ENCODE data around the gene RDH5.

RDH5 gene

GRCh38 chr12:55718015-55718414 is 2.2 kb upstream of the RDH5 start:
- DNase-seq: peak; percentile 56
- TF ChIP-seq, protein P1, sequence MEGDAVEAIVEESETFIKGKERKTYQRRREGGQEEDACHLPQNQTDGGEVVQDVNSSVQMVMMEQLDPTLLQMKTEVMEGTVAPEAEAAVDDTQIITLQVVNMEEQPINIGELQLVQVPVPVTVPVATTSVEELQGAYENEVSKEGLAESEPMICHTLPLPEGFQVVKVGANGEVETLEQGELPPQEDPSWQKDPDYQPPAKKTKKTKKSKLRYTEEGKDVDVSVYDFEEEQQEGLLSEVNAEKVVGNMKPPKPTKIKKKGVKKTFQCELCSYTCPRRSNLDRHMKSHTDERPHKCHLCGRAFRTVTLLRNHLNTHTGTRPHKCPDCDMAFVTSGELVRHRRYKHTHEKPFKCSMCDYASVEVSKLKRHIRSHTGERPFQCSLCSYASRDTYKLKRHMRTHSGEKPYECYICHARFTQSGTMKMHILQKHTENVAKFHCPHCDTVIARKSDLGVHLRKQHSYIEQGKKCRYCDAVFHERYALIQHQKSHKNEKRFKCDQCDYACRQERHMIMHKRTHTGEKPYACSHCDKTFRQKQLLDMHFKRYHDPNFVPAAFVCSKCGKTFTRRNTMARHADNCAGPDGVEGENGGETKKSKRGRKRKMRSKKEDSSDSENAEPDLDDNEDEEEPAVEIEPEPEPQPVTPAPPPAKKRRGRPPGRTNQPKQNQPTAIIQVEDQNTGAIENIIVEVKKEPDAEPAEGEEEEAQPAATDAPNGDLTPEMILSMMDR (IDR thresholded peaks at IDR 0.05; ENCODE audit: low read depth, low read length): no peak
- no peak overlapping the region; the same call in 1 of the 2 replicates for H3K4me3 ChIP-seq (ENCODE audit: low read depth, low read length)
- peak overlapping the region; percentile 81 for H3K27ac ChIP-seq
- peaks cover 11% of the 10 kb centered on the region for H3K36me3 ChIP-seq
- H3K27me3 ChIP-seq (ENCODE audit: insufficient read depth, low read depth, severe bottlenecking): no peaks in the 10 kb centered on the region
- H3K9me3 ChIP-seq (ENCODE audit: severe bottlenecking): no peaks in the 10 kb centered on the region

DNA sequence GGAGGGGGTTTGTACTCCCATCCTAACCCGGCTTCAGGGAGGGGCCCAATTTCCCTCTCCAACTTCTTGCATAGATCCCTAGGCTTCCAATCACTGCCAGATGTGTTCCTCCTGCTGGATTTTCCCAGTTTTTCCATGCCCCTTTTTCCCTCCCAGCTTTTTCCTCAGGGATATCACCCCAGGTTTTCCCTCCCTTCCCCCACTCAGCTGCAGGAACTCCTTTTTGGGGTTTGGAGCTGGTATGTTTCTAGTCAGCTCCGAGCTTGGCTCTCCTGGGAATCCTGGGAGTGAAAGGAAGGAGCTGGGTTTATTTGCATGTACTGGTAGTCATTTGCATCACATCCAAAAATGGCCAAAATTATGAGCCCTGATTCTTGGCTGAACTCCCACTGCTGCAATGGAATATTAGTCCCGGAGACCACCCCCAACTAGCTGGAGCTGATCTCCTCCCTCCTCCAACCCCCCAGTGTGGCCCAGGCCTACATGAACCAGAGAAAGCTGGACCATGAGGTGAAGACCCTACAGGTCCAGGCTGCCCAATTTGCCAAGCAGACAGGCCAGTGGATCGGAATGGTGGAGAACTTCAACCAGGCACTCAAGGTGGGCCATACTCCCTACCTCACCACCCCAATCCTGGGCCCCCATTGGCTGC is 1.4 kb upstream of the RDH5 start:
- Histone ChIP-seq H3K36me3 (peaks cover 17% of the 10 kb centered on the region), H3K9me3 (ENCODE audit: severe bottlenecking) (no peaks in the 10 kb centered on the region), H3K27ac (peak overlapping the region; percentile 81), H3K4me3 (ENCODE audit: low read depth, low read length) (peak overlapping the region; percentile 5; the same call in 1 of the 2 replicates), H3K27me3 (ENCODE audit: insufficient read depth, low read depth, severe bottlenecking) (no peaks in the 10 kb centered on the region)
- TF ChIP-seq, protein P1 (IDR thresholded peaks at IDR 0.05; ENCODE audit: low read depth, low read length): no peak
- DNase-seq: no peak

DNA sequence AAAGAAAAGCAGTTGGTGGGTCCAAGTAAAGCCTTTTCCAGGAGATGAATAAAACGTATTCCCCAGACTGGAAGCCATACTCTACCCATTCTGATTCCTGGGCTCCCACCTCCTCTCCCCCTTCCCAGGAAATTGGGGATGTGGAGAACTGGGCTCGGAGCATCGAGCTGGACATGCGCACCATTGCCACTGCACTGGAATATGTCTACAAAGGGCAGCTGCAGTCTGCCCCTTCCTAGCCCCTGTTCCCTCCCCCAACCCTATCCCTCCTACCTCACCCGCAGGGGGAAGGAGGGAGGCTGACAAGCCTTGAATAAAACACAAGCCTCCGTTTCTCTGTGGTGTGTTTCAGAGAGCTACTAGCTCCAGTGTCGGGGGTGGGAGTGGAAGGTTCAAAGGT is 822 bp upstream of the RDH5 start:
- Histone ChIP-seq H3K36me3 (peaks cover 23% of the 10 kb centered on the region), H3K9me3 (ENCODE audit: severe bottlenecking) (no peaks in the 10 kb centered on the region), H3K27ac (peak overlapping the region; percentile 81), H3K27me3 (ENCODE audit: insufficient read depth, low read depth, severe bottlenecking) (no peaks in the 10 kb centered on the region), H3K4me3 (ENCODE audit: low read depth, low read length) (no peak overlapping the region)
- TF ChIP-seq, protein P1 (IDR thresholded peaks at IDR 0.05; ENCODE audit: low read depth, low read length): no peak
- DNase-seq: no peak

DNA sequence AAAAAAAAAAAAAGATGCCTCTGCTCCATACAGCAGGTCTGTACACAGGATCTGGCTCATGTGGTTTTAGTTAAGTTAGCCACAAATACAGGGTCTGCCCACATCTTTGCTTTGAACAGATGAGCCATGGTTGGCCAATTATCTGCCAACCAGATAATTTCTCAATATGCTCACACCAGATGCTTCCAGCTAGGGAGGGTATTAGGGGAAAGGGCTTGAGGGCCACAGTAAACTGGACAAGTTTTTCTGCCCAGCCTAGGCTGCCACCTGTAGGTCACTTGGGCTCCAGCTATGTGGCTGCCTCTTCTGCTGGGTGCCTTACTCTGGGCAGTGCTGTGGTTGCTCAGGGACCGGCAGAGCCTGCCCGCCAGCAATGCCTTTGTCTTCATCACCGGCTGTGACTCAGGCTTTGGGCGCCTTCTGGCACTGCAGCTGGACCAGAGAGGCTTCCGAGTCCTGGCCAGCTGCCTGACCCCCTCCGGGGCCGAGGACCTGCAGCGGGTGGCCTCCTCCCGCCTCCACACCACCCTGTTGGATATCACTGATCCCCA is 776 bp downstream of the RDH5 start:
- TF ChIP-seq, protein P1 (IDR thresholded peaks at IDR 0.05; ENCODE audit: low read depth, low read length): peak; percentile 84
- Histone ChIP-seq H3K9me3 (ENCODE audit: severe bottlenecking) (no peaks in the 10 kb centered on the region), H3K27ac (peak overlapping the region; percentile 81), H3K27me3 (ENCODE audit: insufficient read depth, low read depth, severe bottlenecking) (no peaks in the 10 kb centered on the region), H3K4me3 (ENCODE audit: low read depth, low read length) (no peak overlapping the region), H3K36me3 (peaks cover 39% of the 10 kb centered on the region)
- DNase-seq: peak; percentile 76

DNA sequence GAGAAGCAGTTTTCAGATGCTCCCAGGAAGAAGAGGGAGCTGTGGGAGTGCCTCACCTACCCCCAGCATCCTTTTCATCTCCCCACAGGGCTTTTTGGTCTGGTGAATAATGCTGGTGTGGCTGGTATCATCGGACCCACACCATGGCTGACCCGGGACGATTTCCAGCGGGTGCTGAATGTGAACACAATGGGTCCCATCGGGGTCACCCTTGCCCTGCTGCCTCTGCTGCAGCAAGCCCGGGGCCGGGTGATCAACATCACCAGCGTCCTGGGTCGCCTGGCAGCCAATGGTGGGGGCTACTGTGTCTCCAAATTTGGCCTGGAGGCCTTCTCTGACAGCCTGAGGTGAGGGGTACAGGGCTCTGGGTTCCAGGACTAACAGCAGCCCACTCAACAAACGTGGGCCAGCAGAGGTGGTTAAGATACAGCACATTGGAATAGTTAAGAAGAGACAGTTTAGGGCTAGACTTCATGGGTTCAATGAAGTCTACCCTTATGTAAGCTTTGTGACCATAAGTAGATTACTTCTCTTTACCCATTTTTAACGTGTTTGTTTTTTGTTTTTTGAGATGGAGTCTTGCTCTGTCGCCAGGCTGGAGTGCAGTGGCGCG is 1.5 kb downstream of the RDH5 start:
- Histone ChIP-seq H3K27me3 (ENCODE audit: insufficient read depth, low read depth, severe bottlenecking) (no peaks in the 10 kb centered on the region), H3K9me3 (ENCODE audit: severe bottlenecking) (no peaks in the 10 kb centered on the region), H3K4me3 (ENCODE audit: low read depth, low read length) (no peak overlapping the region), H3K27ac (no peak overlapping the region; the same call in 1 of the 2 replicates), H3K36me3 (peaks cover 45% of the 10 kb centered on the region)
- DNase-seq: no peak
- TF ChIP-seq, protein P1 (IDR thresholded peaks at IDR 0.05; ENCODE audit: low read depth, low read length): no peak

Measured in WERI-Rb-1 (cell line).